SK-N-DZ (cell line): ENCODE data around the gene NAV2.
"Not testable (repeated sequence)": the region's sequence is repeated elsewhere in the genome, so short reads cannot be mapped to it uniquely, and the experiment has no call there.

ENCODE experiments used
- DNase-seq: peaks from one replicate; pipeline ENCODE4 v3.0.0-alpha.2; 2015; ENCODE audit warnings: low spot score

The NAV2 gene

DNA sequence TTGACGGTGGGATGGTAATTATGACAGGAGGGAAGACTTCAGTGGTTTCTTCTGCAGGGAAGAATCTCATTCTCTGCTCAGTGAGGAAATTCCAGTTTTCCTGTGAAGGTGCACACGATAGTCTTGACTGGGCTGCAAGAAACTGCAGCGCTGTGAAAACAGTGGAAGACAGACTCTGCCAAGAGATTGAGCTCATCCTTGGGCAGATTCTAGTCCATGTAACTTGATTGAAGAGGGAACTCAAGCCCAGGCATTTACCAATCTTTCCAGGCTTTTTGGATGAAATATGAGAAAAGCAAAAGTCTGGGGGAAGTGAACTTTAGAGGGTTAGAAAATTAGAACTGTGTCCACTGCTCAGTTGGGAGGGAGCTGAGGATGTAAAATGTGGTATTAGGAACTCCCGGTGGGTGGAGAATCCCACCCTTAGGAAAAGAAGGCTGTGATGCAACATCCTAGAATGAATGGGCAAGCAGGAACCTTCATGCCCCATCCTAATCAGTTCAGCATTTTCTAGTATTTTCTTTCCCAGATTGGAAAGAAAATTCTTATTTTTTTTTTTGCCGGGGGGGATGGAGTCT, 235.0 kb downstream of the NAV2 start:
- no peak for DNase-seq

- DNase-seq, result no peak
These were observed 237.0 kb downstream of the NAV2 start for GRCh38 chr11:19949606-19950005.

DNA sequence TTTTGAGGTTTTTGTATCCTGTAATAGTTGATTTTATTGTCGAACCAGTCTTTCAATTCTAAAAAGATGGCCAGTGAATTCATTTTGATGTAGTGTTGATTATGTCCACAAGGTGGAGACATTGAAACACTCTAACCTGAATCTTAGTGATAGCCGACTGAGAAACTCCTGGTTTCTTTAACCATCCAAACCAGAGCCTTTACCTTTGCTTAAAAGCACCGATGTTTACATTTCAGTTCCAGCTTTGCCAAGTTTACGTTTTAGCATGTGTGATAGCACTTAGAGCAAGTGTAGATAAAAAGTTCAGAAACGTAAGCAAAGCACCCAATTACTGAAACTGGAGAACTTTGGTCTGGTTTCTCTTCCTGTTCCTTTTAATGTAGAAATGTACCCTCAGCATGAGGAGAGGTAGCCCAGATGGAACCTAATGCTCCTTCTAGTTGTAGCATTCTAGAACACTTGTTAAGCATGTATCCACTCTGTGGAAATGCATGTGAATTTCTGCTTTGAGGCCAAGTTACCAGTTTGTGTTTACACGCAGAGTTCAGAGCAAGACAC, 239.0 kb downstream of the NAV2 start:
- peak; percentile 59 for DNase-seq

DNA sequence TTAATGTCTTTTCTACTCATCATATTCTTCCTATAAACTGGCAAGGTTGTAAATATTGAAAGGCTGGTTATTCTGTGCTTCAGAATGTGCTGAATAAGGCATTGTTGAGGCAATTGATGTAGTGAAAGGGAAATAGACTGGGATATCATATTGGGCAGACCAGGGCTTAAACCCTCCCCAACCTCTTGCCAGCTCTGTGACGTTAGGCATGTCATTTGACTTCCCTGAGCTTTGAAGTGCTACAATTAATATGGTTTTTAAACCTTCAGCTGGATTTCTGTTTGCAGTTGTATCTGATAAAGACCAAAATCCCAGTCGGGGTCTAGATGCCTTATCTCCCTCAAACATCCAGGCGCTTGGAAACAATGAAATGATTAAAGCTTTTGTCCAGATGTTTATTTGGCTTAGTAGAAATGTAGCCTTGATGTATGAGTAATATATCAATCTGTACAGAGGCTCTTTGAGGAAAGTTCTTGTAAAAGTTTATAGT, 239.5 kb downstream of the NAV2 start:
- DNase-seq, result peak; percentile 43

DNA sequence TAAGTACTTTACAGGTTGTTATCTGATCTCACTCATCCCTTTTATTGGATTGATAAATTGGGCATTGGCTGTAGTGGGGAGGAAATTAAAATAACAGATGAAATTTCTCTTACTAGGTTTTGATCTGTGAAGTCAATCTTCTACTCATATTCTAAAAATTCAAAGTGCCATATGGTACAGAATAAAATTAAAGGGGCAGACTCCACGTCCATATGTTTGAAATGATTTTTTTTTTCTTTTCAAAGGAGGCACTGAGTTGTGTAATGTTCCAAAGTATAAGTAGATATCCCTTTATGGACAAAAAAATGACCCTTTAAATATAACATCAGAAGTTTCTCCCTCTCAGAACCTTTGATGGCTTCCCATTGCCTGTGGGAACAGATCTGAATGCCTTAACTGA, 240.3 kb downstream of the NAV2 start:
- DNase-seq, result no peak

DNA sequence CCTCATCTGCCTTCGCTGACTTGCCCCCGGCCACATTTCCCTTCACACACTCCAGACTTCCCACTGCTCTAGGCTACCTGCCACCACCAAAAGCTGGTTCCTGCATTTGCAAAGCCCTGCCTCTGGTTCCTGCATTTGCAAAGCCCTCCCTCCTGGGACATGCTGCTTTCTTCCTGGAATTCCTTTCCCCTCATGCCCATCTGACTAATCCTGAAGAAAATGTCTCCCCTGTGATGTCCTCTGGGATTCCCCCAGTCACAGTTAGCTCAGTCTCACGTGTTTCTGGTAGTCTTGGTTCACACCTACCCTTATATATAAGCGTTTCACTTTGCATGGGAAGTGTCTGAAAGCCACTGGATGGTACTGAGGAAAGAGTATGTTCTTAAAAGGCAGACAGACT, 240.7 kb downstream of the NAV2 start:
- no peak for DNase-seq

GRCh38 chr11:19953909-19954308, 241.3 kb downstream of the NAV2 start:
- DNase-seq, result no peak

GRCh38 chr11:19954899-19955298, 242.3 kb downstream of the NAV2 start:
- no peak for DNase-seq

GRCh38 chr11:19955660-19956059, 243.0 kb downstream of the NAV2 start:
- peak; percentile 91 for DNase-seq

GRCh38 chr11:19956228-19956627, 243.6 kb downstream of the NAV2 start:
- DNase-seq, result no peak

GRCh38 chr11:19957294-19957943, 244.8 kb downstream of the NAV2 start:
- no peak for DNase-seq

DNA sequence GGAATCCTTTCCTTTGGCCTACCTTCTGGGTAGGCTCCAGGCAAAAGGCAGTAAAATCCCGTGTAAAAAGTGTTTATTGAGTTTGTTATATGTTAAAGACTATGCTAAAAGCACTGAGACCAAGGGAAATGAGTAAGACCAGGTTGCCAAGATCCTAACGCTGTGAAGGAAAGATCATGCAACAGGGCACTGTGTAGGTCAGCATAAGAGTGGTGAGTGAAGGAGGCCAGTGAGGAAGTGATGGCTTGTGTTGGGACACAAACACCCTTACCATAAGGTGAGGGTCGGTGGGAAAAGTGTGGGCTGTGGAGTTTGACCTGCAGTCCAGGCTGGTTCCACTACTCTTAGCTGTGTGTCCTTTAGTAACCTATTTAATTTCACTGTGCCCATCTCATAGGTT, 245.6 kb downstream of the NAV2 start:
- no peak for DNase-seq

- DNase-seq, result no peak
These were observed 246.6 kb downstream of the NAV2 start for GRCh38 chr11:19959210-19959609.

GRCh38 chr11:19959648-19960059, 247.0 kb downstream of the NAV2 start:
- DNase-seq, result no peak

DNA sequence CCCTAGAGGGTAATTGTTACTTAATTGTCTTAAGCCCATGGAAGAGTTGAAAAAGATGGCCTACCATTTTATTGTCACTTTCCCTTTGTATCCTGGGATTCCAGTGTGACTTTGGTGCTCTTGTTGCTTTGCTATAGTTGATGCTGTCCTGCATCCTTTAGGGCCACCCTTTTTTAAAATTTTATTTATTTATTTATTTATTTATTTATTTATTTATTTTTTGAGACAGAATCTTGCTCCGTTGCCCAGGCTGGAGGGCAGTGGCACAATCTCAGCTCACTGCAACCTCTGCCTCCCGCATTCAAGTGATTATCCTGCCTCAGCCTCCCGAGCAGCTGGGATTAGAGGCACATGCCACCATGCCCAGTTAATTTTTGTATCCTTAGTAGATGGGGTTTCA, 247.8 kb downstream of the NAV2 start:
- DNase-seq, result not testable (repeated sequence)

- no peak for DNase-seq
These were observed 248.6 kb downstream of the NAV2 start for GRCh38 chr11:19961225-19961624.

GRCh38 chr11:19962053-19962800, 249.6 kb downstream of the NAV2 start:
- DNase-seq, result no peak

- DNase-seq, result no peak
These were observed 250.2 kb downstream of the NAV2 start for GRCh38 chr11:19962801-19963175.

GRCh38 chr11:19963697-19964387, 251.2 kb downstream of the NAV2 start:
- DNase-seq, result no peak

DNA sequence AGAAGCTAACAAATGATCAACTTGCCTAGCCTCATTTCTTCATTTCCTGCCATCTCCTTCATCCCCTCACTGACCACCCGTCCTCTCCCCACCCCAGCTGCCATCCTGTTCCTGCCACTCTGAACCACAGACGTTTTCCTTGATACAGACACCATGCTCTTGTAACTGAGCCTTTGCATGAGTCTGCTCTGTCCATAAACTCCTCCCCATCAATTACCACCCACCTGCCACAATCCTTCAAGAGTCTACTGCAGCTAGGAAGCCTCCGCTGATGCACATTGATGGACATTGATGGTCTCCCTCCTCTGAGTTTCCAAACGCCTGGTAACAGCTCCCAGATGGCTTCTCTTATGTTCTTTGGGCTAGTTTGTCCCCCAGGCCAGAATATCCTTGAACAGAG, 253.8 kb downstream of the NAV2 start:
- DNase-seq, result no peak

- no peak for DNase-seq
These were observed 254.3 kb downstream of the NAV2 start for GRCh38 chr11:19966927-19967326.

GRCh38 chr11:19967787-19968186, 255.2 kb downstream of the NAV2 start:
- DNase-seq, result no peak
